HG03135 (cell line): ENCODE results near the gene PDLIM5.
"Not testable (repeated sequence)": the region's sequence is repeated elsewhere in the genome, so short reads cannot be mapped to it uniquely, and the experiment has no call there.

Source experiments
- ATAC-seq: cut with Tn5 transposase; IDR thresholded peaks from one replicate; pipeline ENCODE4 v1.9.1; 2021; ENCODE audit warnings: mild to moderate bottlenecking, moderate library complexity; ENCODE audit not compliant: unreplicated experiment

The PDLIM5 gene

DNA sequence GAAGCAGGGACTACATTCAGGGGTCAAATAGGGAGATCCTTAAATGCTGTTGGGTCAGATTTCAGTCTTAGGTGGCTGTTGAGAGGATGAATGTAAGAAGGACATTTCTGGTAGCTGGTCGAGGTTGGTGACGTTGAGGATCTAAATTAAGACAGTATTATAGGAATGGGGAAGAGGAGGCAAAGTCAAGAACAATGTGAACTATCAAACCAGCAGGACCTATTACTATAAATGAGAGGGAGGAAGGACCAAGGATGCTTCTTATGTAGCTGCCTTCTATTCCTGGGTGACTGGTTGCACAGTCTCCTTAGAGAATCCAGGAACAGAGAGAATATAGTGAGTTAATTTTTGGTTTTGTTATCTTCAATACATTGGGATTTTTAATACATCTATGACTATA, 187.6 kb downstream of the PDLIM5 start:
- no peak for ATAC-seq

- no peak for ATAC-seq
Measured at GRCh38 chr4:94640151-94640550, 188.4 kb downstream of the PDLIM5 start.

- ATAC-seq: no peak
Measured at GRCh38 chr4:94641702-94642560, 190.2 kb downstream of the PDLIM5 start.

GRCh38 chr4:94642561-94642866, 190.8 kb downstream of the PDLIM5 start:
- no peak for ATAC-seq

DNA sequence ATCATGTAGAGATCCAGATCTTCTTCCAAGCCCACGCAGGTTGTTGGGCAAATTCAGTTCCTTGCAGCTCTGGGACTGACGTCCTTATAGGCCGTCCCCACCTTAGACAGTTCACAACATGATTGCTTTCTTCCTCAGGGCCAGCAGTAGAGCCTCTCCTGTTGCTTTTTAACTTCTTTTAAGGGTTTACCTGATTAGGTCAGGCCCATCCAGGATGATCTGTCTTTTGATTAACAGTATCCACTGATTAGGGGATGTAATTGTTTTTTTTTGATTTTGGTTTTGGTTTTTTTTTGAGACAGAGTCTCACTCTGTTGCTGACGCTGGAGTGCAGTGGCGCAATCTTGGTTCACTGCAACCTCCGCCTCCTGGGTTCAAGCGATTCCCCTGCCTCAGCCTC, 197.0 kb downstream of the PDLIM5 start:
- no peak for ATAC-seq

GRCh38 chr4:94649381-94650133, 197.8 kb downstream of the PDLIM5 start:
- ATAC-seq: no peak

DNA sequence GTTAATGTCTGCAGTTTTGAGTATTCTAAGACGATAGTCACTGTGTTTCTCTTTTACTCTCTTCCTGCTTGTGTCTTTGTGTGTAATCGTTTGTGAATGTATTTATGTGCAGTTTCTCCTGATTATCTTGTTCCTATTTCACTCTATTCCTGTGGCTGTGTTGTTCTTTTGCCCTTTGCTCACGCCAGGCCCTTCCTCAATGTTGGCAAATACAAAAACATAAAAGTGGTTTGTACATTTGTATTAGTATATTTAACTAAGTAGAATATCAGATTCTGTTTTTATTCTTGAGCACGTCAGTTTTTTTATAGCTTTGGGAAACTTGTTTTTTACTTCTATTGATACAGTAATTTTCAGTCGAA, 198.4 kb downstream of the PDLIM5 start:
- ATAC-seq: no peak

DNA sequence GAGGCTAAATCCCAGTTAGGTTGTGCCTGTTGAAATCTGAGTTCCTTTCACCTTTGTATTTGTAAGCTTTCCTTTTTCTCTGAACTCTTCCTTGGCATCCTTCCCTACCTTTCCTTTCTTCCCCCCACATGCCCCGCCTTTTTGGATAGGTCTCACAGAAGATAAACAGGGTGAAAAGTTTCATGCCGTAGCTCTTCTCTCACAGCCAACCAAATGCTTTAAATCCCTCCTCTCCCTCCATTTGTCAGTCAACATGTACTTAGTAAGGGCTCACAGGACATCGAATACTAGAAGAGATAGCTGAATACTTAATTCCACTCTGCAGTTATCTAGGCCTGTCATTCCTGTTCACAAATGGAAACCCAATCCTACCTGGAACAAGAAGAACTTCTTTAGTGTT, 198.9 kb downstream of the PDLIM5 start:
- no peak for ATAC-seq

DNA sequence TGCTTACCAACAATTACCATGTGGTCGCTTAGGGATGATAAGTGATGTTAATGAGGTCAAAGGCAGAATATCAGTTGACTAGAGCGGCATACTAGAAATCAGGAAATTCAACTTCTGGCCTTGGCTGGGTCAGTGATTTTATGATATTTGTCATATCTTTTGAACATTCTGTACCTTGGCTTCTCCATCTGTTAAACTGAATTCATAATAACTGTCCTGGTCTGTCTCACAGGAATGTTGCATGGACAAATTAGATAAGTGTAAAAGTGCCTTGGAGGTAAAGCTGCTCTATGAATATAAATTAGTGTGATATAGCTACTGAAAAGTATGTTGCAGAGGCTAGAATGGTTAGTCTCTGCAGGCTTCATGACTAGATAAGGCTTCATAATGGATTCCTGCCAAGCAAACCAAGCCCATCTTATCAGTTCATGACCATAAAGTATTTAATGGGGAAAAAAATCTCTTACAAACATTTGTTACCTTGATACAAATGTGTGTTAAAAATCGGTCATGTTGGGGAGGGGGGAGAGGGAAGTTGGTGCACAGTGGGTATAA, 201.4 kb downstream of the PDLIM5 start:
- ATAC-seq: no peak

DNA sequence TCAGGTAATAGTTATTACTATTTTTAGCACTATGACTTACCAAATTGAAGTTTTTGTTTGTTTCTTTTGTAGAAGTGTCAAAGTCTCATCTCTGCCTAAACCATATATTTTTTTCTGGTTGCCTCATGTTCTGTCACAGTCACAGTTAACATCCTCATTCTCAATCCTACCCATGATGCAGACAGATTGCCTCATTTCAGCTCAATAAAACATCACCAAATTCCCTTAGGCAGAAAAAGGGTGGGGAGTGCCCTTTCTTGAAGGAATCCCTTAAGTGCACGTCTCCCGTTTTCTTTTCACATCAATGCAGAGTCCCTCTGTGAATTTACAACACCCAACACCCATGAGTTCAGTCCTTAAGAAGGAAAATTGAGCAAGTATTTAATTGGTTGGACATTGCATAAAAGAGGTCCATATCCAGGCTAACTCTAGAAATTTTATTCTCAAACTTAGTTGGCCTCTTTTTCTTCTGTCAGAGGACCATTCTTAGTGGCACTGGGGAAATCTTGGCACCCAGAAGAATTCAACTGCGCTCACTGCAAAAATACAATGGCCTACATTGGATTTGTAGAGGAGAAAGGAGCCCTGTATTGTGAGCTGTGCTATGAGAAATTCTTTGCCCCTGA, 202.4 kb downstream of the PDLIM5 start:
- ATAC-seq: no peak

GRCh38 chr4:94654714-94655113, 203.0 kb downstream of the PDLIM5 start:
- no peak for ATAC-seq

DNA sequence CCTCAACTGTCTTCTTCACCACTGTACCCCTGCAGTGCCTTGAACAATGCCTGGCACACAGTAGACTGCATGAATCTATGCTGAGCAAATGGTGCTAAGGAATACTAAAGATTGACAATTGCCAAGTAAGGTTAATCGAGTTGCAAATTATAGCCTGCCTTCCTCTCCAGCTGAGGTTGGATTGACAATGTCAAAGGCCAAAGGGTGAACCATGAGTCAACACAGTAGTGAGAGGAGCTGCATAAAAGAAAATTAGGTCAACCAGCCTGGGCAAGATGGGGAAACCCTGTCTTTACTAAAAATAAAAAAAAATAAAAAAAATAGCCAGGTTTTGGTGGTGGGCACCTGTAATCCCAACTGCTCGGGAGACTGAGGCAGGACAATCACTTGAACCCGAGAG, 208.9 kb downstream of the PDLIM5 start:
- no peak for ATAC-seq

- not testable (repeated sequence) for ATAC-seq
Measured at GRCh38 chr4:94665021-94665420, 213.3 kb downstream of the PDLIM5 start.

- no peak for ATAC-seq
Measured at GRCh38 chr4:94665500-94666404, 214.0 kb downstream of the PDLIM5 start.

DNA sequence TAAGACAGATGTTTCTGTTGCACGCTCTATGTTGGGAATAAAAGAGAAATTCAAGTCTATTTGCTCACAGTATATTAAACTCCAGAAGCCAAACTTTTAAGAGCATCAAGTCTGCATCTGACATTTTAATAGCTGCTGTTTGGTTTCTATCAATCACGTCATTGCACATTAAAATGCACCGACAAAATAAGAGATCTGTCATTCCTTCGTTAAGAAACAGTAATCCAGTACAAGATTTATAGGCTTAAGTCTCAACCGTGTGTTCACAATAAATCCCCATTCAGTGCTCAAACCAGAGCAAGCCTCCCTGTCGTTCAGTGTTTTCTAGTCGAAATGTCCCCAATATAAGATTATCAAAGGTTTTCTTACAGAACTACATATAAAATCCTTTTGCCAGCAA, 217.0 kb downstream of the PDLIM5 start:
- no peak for ATAC-seq

GRCh38 chr4:94669672-94670664, 218.2 kb downstream of the PDLIM5 start:
- ATAC-seq: no peak

GRCh38 chr4:94671113-94671512, 219.4 kb downstream of the PDLIM5 start:
- no peak for ATAC-seq

DNA sequence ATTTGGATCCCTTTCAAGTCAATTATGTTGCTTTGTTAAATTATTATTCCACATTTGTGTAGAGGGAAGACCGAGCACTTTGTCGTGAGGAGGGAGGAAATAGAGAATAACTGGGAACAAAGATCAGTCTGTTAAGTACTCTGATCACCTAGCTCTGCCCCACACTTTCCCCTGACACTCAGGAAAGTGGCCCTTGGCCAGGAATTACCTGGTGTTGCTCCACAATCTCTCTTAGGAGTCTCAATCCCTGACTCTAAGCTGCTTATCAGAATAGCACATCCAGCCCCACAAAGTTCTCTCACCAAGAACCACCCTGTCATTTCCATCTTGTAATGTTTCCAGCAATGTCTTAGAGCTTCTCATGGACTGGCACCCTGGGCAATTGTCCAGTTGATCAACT, 222.2 kb downstream of the PDLIM5 start:
- no peak for ATAC-seq

- ATAC-seq: no peak
Measured at GRCh38 chr4:94676970-94677369, 225.2 kb downstream of the PDLIM5 start.
